Right kidney (tissue), 9 donors: ENCODE data around the gene RAB10.
"Not testable (repeated sequence)": the region's sequence is repeated elsewhere in the genome, so short reads cannot be mapped to it uniquely, and the experiment has no call there.

ENCODE experiments used
- DNase-seq: peaks from one replicate; pipeline ENCODE4 v3.0.0-alpha.2; 2016
- long read RNA-seq, 8 donors: transcript quantifications; one replicate each; lab custom pipeline, GENCODE V29; 2026

Gene RAB10
- long read RNA-seq, donor 1, transcript RAB10-201 (6 exons, 3,535 nt), result major isoform, 40 of 64 reads
- long read RNA-seq, donor 1, partial matches to known transcripts, result 24 of 64 reads
- long read RNA-seq, donor 1, other reads (novel, unspliced or antisense), result 0 of 64 reads
- long read RNA-seq, donor 2, transcript RAB10-201 (6 exons, 3,535 nt), result major isoform, 27 of 43 reads
- long read RNA-seq, donor 2, partial matches to known transcripts, result 16 of 43 reads
- long read RNA-seq, donor 2, other reads (novel, unspliced or antisense), result 0 of 43 reads
- long read RNA-seq, donor 3, transcript RAB10-201 (6 exons, 3,535 nt), result major isoform, 17 of 25 reads
- long read RNA-seq, donor 3, partial matches to known transcripts, result 8 of 25 reads
- long read RNA-seq, donor 3, other reads (novel, unspliced or antisense), result 0 of 25 reads
- long read RNA-seq, donor 4, transcript RAB10-201 (6 exons, 3,535 nt), result major isoform, 26 of 44 reads
- long read RNA-seq, donor 4, partial matches to known transcripts, result 18 of 44 reads
- long read RNA-seq, donor 4, other reads (novel, unspliced or antisense), result 0 of 44 reads
- long read RNA-seq, donor 5, transcript RAB10-201 (6 exons, 3,535 nt), result major isoform, 37 of 85 reads
- long read RNA-seq, donor 5, partial matches to known transcripts, result 48 of 85 reads
- long read RNA-seq, donor 5, other reads (novel, unspliced or antisense), result 0 of 85 reads
- long read RNA-seq, donor 6, transcript RAB10-201 (6 exons, 3,535 nt), result major isoform, 40 of 58 reads
- long read RNA-seq, donor 6, partial matches to known transcripts, result 18 of 58 reads
- long read RNA-seq, donor 6, other reads (novel, unspliced or antisense), result 0 of 58 reads
- long read RNA-seq, donor 7, transcript RAB10-201 (6 exons, 3,535 nt), result major isoform, 52 of 101 reads
- long read RNA-seq, donor 7, partial matches to known transcripts, result 49 of 101 reads
- long read RNA-seq, donor 7, other reads (novel, unspliced or antisense), result 0 of 101 reads
- long read RNA-seq, donor 8, transcript RAB10-201 (6 exons, 3,535 nt), result major isoform, 34 of 64 reads
- long read RNA-seq, donor 8, partial matches to known transcripts, result 30 of 64 reads
- long read RNA-seq, donor 8, other reads (novel, unspliced or antisense), result 0 of 64 reads

- peak; percentile 98 for DNase-seq
Measured at GRCh38 chr2:26033818-26034636, at the start of gene RAB10. Gene RAB10, plus strand, starts transcription at chr2:26034084. Its CDS starts 525 bp downstream, at chr2:26034609.

DNA sequence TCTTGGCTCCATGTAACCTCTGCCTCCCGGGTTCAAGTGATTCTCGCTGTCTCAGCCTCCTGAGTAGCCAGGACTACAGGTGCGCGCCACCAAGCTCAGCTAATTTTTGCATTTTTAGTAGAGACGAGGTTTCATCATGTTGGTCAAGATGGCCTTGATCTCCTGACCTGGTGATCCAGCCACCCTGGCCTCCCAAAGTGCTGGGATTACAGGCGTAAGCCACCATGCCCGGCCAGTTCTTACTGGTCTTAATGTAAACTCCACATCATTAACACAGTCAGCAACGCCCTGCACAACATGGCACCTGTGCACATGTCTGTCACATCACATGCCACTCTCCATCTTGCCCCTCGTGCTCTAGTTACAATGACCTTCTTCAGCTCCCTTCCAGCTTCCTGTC lies 45.8 kb upstream of the RAB10 start:
- DNase-seq, result no peak

- no peak for DNase-seq
Measured at GRCh38 chr2:25989154-25989553, 44.7 kb upstream of the RAB10 start.

DNA sequence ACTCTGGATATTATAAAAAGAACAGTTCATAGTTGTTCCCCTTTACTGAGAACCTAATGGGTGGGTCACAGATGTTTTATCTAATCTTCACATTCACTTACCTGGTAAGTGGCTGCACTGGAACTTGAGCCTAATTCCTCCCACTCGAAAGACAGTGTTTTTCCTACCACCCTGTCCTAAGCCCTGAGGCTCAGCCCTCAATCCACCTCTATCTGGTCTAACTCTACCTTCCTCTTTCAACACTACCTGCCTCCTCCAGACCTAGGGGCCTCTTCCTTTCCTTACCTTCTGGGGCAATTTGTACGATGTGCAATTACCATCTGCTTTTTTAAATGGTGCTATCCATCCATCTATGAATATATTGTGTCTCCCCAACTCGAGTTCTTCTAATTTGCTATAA lies 41.9 kb upstream of the RAB10 start:
- no peak for DNase-seq

GRCh38 chr2:25992556-25992955 lies 41.3 kb upstream of the RAB10 start:
- DNase-seq, result no peak

DNA sequence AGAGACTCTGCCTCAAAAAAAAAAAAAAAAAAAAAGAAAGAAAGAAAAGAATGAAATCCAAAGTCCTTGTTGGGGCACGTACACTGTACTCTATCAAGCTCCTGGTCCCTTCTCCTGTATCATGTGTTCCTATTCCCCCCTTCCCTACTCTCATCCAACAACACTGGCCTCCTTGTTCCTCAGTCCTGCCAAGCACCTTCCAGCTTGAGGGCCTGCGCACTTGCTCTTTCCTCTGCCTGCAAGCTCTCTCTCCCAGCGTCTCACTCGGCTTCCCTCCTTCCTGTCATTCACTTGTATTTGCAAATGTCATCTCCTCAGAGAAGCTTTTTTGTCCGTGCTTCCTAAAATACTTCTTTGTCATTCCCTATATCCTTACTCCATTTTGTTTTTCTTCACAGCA lies 40.8 kb upstream of the RAB10 start:
- DNase-seq, result no peak

GRCh38 chr2:25994509-25994908 lies 39.4 kb upstream of the RAB10 start:
- no peak for DNase-seq

- DNase-seq, result no peak
Measured at GRCh38 chr2:25996844-25997243, 37.0 kb upstream of the RAB10 start.

DNA sequence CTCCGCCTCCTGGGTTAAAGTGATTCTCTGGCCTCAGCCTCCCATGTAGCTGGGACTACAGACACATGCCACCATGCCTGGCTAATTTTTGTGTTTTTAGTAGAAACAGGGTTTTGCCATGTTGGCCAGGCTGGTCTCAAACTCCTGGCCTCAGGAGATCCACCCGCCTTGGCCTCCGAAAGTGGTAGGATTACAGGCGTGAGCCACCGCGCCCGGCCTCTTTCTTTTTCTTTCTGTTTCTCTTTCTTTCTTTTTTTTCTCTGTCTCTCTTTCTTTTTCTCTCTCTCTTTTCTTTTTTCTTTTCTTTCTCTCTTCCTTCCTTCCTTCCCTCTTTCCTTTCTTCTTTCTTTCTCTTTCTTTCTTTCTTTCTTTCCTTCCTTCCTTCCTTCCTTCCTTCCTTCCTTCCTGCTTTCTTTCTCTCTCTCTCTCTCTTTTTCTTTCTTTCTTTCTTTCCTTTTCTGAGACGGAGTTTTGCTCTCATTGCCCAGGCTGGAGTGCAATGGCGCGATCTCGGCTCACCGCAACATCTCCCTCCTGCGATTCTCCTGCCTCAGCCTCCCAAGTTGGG lies 35.0 kb upstream of the RAB10 start:
- not testable (repeated sequence) for DNase-seq

DNA sequence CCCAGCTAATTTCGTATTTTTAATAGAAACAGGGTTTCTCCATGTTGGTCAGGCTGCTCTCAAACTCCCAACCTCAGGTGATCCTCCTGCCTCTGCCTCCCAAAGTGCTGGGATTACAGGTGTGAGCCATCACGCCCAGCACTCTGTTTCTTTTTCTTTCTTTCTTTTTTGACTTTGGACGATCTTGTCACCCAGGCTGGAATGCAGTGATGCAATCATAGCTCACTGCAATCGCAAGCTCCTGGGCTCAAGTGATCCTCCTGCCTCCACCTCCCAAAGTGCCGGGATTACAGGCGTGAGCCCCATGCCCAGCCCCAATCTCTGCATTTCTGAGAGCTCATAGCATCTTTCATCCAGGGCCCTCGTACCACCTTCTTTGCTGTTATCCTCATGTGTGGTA lies 34.5 kb upstream of the RAB10 start:
- DNase-seq, result not testable (repeated sequence)

- no peak for DNase-seq
Measured at GRCh38 chr2:26000561-26001082, 33.3 kb upstream of the RAB10 start.

DNA sequence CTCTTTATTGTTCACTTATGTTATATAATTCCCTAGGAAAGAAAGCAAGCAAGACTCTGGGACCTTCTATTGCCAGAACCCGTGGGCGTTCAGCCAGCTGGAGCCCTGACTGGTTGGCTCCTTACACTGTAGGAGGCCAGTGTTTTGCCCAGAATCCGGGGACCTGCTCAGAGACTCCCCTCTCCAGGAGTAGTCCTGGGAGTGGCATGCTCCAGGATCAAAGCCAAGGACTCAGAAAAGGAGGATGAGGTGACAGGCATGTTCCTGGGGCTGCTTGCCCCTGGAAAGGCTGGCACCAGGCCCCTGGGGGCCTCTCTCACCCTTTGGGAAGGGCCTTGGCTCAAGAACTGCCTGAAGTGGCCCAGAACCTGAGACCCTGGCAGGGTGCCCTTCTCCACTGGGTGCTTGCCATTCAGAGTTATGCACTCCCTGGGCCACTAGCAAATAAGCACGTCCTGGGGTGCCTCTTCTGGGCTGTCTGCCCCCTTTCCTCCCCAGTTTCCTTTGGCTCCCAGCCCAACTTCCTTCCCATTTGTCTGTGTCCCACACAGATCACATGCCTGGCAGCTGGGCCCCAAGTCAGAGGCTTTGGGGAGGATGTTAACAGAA lies 32.0 kb upstream of the RAB10 start:
- no peak for DNase-seq

DNA sequence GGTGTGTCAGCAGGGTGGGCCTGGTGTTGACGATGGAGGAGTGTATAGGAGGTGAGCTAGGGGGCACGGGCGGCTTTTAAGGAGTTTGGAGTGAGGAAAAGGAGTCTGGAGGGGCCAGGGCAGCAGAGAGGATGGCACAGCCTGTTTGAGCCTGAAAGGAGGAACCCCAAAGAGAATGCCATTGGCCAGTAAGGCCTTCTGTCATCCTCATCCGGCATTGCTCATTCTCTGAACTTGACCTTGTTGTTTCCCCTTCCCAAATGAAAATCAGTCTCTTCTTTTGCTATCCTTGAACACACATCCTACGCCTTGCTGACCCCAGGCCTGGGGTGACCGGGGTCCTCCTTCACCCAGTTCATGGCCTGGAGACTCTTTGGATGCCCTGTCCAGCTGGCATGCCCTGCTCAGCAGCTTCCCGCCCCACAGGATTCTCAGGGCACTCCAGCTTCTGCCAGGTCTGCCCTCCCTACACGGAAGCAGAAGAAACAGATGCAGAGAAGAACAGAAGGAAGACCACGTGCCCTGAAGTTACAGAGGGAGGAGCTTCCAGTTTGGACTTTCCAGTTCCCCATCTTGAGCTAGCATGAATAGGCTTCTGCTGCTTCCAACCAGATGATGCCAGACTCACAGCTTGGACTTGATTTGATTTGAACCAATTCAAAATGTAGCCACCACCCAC lies 31.1 kb upstream of the RAB10 start:
- DNase-seq, result no peak

DNA sequence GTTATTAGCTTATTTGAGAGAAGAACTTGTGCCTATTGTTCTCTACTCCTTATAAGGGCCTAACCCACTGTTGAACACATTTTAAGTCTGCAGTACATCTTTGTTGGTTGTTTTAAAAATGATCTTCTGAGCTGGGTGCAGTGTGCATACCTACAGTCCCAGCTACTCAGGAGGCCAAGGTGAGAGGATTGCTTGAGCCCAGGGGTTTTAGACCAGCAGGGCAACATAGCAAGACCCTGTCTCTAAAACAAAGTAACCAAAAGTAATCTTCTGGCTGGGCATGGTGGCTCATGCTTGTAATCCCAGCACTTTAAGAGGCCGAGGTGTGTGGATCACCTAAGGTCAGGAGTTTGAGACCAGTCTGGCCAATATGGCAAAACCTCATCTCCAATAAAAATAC lies 25.8 kb upstream of the RAB10 start:
- no peak for DNase-seq

DNA sequence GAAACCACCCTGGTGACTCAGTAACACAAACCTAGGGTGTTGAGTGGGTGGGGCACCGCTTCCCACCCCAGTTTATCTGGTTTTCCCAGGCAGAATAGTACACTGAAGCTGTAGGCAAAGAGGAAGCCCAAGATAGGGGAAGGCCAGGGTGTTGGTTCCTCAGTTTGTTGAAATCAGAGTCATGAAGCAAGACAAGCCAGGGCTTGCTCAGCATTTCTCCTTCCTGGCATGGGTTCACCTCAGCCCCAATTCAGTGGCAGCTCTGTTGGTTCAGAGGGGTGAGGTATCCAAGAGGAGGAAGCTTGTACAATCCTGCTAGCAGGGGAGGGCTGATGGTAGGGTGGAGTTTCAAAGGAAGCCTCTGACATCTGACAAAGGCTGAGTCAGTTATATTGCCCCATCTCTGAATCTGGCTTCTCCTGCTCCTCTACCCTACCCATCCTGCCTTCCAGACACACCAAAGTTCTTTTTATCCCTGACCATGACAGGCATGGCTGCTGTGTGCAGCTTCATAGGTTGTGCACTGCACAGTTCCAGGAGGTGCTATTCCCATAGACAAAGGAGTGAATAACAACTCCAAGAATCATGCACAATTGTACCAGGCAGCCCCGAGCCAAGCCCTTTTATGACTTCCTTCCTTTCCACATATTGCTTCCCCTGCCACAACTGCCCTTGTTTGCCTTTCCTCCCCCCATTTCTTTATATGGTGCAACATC lies 24.9 kb upstream of the RAB10 start:
- DNase-seq, result no peak

DNA sequence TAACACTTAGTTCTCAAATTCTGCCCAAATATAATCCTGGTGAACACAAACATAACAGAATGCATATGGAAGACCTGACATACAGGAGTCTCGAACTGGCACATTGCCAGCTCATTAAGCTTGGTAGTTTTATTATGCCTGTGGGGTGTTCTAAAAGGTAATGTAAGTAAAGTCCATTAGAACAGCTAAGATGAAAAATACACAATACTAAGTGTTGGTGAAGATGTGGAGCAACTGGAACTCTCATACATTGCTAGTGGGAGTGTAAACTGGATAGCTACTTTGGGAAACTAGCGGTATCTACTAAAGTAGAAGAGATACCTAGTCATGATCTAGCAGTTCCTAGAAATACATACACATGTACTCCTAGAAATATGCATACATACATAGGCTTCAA lies 24.3 kb upstream of the RAB10 start:
- DNase-seq, result no peak

GRCh38 chr2:26010943-26011342 lies 22.9 kb upstream of the RAB10 start:
- DNase-seq, result no peak

DNA sequence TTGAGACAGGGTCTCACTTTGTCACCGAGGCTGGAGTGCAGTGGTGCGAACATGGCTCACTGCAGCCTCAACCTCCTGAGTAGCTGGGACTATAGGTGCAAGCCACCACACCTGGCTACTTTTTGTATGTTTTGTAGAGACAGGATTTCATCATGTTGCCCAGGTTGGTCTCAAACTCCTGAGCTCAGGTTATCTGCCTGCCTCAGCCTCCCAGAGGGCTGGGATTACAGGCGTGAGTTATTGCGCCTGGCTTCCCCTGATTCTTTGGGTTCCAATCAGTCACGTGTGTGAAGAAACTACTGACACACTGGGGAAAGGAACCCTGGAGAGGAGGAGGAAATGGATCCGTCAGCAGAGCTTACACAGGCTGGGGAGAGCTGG lies 22.3 kb upstream of the RAB10 start:
- no peak for DNase-seq

- no peak for DNase-seq
Measured at GRCh38 chr2:26011990-26012856, 21.7 kb upstream of the RAB10 start.
